GM12873 (cell line): ENCODE measurements around the gene PLB1.

ENCODE experiments used
- TF ChIP-seq, protein P1 (sequence below): IDR thresholded peaks from 2 replicates; pipeline ENCODE4 v1.5.1; 2012; ENCODE audit warnings: low read depth, mild to moderate bottlenecking, moderate library complexity, low read length, control low read depth; ENCODE audit not compliant: insufficient read depth; ENCODE audit errors: missing control alignments

PLB1 gene

DNA sequence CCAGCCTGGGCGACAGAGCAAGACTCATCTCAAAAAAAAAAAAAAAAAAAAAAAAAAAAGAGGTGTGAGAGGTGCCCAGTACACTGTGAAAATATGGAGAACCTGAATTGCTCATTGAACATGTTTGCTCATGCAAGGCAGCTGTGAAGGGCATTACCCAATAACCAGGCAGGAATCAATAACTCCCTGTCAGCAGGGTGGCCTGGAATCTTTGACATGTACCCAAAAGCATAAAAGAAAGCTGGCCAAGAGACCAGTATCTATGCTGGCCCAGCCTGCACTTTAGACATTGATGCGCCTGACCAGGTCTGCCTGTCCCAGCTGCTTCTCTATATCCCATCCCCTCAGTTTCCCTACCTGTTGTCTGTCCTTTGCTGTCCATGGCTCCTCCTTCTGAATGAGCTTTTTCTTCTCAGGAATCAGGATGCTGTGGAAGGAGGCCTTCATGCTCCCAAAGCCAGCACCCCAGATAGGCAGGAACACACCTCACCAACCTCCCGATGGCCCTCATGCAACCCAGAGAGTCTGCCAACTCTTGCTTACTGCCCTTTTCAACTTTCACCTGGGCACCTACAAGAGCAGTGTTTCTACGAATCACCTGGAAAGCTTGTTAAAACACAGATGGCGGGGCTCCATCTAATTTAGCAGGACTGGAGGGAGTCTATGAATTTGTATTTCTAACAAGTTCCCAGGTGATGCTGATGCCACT is 172.4 kb downstream of the PLB1 start:
- TF ChIP-seq, protein P1, sequence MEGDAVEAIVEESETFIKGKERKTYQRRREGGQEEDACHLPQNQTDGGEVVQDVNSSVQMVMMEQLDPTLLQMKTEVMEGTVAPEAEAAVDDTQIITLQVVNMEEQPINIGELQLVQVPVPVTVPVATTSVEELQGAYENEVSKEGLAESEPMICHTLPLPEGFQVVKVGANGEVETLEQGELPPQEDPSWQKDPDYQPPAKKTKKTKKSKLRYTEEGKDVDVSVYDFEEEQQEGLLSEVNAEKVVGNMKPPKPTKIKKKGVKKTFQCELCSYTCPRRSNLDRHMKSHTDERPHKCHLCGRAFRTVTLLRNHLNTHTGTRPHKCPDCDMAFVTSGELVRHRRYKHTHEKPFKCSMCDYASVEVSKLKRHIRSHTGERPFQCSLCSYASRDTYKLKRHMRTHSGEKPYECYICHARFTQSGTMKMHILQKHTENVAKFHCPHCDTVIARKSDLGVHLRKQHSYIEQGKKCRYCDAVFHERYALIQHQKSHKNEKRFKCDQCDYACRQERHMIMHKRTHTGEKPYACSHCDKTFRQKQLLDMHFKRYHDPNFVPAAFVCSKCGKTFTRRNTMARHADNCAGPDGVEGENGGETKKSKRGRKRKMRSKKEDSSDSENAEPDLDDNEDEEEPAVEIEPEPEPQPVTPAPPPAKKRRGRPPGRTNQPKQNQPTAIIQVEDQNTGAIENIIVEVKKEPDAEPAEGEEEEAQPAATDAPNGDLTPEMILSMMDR = no peak

DNA sequence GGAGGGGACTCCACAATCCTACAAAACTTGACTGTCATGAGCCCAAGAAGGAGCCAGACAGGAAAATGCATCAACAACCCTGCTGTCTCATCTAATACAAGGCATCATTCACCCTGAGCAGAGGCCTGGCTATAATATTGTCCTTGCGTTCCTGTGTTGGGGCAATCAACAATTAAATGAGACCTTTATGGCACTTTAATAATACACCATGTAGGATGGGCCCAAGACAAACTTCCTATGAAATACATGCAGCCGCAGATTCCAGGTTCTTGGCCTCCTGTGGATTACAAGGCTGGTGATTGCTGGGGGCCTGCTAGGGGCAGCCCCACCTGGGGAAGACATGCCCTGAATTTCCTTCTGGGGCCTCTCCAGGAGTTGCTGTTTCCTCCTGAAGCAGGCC is 173.0 kb downstream of the PLB1 start:
- TF ChIP-seq, protein P1 = no peak

DNA sequence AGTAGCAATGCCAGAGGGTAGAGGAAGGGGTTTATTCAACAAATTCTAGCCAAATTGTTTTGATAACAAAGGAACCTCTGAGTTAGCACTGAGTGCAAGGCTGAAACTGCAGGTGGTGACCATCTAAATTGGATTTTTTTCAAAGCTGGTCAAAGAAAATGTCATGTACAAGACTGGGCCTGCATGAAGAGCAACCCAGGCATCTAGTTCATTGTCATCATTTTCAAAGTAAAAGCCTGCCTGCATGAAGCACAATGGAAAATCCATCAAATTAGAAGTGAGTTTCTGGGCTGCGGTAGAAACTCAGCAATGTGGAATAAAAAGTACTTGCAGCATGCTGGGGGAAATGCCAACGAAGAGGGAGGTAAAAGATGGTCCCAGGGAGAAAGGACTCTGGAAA is 175.0 kb downstream of the PLB1 start:
- TF ChIP-seq, protein P1 = no peak

DNA sequence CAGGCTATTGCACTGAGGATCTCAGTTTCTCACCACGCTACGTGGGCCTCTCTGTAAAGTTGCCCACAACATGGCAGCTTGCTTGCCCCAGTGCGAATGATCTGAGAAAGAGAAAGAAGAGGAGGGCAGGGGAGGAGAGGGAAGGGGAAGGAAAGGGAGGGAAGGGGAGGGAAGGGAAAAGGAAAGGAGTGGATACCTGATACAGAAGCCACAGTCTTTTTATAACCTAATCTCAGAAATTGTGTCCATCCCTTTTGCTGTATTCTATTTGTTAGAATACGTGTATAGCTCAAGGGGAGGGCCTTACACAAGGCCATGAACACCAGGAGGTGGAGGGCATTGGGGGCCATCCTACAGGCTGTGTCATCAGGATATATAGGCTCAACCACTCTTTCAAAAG is 177.5 kb downstream of the PLB1 start:
- TF ChIP-seq, protein P1 = no peak

DNA sequence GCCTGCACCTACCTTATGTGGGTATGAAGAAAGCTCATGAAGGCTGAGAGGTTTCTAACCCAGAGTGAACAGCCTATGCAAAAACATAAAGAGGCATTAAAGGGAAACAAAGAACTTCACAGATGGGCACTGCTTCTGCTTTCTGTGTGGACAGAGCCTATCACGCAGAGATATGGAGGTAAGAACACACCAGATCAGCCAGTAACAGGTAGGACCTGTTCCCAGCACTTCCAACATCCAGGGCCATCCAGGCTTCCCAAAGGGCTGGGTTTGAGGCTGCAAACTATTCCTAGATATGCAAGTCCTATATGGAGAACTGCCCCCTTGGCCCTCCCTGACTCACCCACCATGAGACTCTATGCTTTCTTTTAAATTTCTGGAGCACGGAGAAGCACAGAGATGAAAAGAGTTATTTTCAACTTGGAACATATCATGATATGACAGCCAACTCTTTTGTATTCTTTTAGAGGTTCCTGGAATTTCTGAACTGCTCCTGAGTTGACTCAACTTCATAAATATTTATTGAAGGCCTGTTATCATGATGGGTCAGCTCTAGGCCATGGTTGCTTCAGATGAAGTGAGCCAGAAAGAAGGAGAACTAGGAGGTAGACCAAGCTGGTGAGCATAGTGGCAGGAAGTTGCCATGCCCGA is 178.3 kb downstream of the PLB1 start:
- TF ChIP-seq, protein P1 = no peak

DNA sequence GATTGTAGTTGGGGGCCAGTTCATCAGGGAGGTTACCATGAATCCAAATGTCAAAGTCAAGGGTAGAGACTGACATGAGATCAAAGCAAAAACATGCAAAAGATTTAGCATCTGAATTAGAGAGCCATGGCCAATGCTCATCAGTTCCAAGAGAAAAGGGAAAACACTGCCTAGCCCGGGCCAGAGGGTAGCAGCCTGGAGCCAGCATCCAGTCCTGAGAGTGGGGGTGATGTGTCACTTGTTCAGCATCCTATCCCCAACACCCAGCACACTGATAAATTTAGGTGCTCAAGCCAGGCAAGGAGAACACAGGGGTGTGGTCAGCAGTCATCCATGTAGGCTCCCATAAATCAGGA is 178.8 kb downstream of the PLB1 start:
- TF ChIP-seq, protein P1 = no peak

DNA sequence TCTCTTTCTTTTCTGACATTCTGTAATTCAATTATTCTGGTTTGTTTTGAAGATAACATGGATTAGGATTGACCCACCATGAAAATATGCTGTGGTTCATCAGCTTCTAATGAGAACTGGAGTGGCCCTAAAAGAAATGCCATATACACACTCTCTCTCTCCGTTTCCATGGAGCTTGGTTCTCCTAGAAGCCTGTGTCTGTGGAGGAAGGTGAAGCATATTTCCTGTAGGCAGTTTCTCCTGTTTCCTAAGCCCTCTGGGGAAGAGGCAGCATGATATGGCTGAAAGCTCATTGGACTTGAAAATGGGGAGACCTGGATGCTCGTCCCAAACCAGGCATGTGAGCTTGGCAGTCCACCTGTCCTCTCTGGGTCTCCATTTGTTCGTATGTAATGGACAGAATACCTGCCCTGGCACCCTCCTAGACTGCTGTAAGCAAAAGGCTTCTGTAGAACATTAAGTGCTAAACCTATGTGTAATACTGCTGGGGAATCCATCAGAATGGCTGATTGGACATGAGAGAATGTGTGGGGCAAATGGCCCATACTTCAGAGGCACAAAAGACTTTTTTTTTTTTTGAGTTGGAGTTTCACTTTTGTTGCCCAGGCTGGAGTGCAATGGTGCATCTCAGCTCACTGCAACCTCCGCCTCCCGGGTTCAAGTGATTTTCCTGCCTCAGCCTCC is 180.4 kb downstream of the PLB1 start:
- TF ChIP-seq, protein P1 = no peak
